Measurements from ENCODE around the gene SORCS2. TPM values are rescaled to one million over a fixed set of nuclear protein-coding genes. Genes with fewer than 3 reads are reported as not detected.

Gene SORCS2
- total RNA-seq, 4 donors from 2014 or later, result 0.26 to 17.1 (median 2.9) TPM

GRCh38 chr4:7309636-7310390 lies 117.5 kb downstream of the SORCS2 start:
- TF ChIP-seq POLR2A (IDR thresholded peaks at IDR 0.05), result no peak
- no peak for TF ChIP-seq CTCF (IDR thresholded peaks at IDR 0.05)
- DNase-seq, result no peak
- H3K4me3 ChIP-seq, result no peak overlapping the region
- H3K27ac ChIP-seq, result no peak overlapping the region
- H3K9me3 ChIP-seq, result no peaks in the 10 kb centered on the region
- no peaks in the 10 kb centered on the region for H3K4me1 ChIP-seq
- H3K36me3 ChIP-seq, result no peaks in the 10 kb centered on the region
- intact Hi-C loops (cut with DNase I; ENCODE audit: low total_unique reads), result no loop called here
- H3K27me3 ChIP-seq, result no peaks in the 10 kb centered on the region

- no peak for DNase-seq
- no peaks in the 10 kb centered on the region for H3K36me3 ChIP-seq
- H3K9me3 ChIP-seq, result no peaks in the 10 kb centered on the region
- no peak overlapping the region for H3K4me3 ChIP-seq
- H3K27ac ChIP-seq, result no peak overlapping the region
- H3K27me3 ChIP-seq, result no peaks in the 10 kb centered on the region
- intact Hi-C loops (cut with DNase I; ENCODE audit: low total_unique reads), result no loop called here
- H3K4me1 ChIP-seq, result no peaks in the 10 kb centered on the region
- TF ChIP-seq CTCF (IDR thresholded peaks at IDR 0.05), result no peak
- no peak for TF ChIP-seq POLR2A (IDR thresholded peaks at IDR 0.05)
Observed at GRCh38 chr4:7310451-7310850, 118.1 kb downstream of the SORCS2 start.

- no peak for DNase-seq
- Histone ChIP-seq H3K27ac (no peak overlapping the region), H3K4me3 (no peak overlapping the region), H3K27me3 (no peaks in the 10 kb centered on the region), H3K9me3 (no peaks in the 10 kb centered on the region), H3K36me3 (no peaks in the 10 kb centered on the region), H3K4me1 (no peaks in the 10 kb centered on the region)
- intact Hi-C loops (cut with DNase I; ENCODE audit: low total_unique reads), result no loop called here
- TF ChIP-seq CTCF (IDR thresholded peaks at IDR 0.05), result no peak
- no peak for TF ChIP-seq POLR2A (IDR thresholded peaks at IDR 0.05)
Observed at GRCh38 chr4:7311205-7311604, 118.9 kb downstream of the SORCS2 start.

- intact Hi-C loops (cut with DNase I; ENCODE audit: low total_unique reads), result no loop called here
- Histone ChIP-seq H3K36me3 (no peaks in the 10 kb centered on the region), H3K27me3 (no peaks in the 10 kb centered on the region), H3K9me3 (no peaks in the 10 kb centered on the region), H3K4me3 (no peak overlapping the region), H3K27ac (no peak overlapping the region), H3K4me1 (no peaks in the 10 kb centered on the region)
- no peak for DNase-seq
- no peak for TF ChIP-seq CTCF (IDR thresholded peaks at IDR 0.05)
- no peak for TF ChIP-seq POLR2A (IDR thresholded peaks at IDR 0.05)
Observed at GRCh38 chr4:7312691-7313090, 120.4 kb downstream of the SORCS2 start.

- Histone ChIP-seq H3K27ac (peak overlapping the region; percentile 58 to 74), H3K36me3 (no peaks in the 10 kb centered on the region), H3K4me1 (no peaks in the 10 kb centered on the region), H3K9me3 (no peaks in the 10 kb centered on the region), H3K27me3 (no peaks in the 10 kb centered on the region), H3K4me3 (no peak overlapping the region)
- peak; percentile 58 to 76 for DNase-seq
- intact Hi-C loops (cut with DNase I; ENCODE audit: low total_unique reads), result no loop called here
- TF ChIP-seq POLR2A (IDR thresholded peaks at IDR 0.05), result no peak
- no peak for TF ChIP-seq CTCF (IDR thresholded peaks at IDR 0.05)
Observed at GRCh38 chr4:7313347-7313811, 121.0 kb downstream of the SORCS2 start.

All from uterus (tissue), 4 donors.